Adrenal gland (tissue), 5 donors: Measurements from ENCODE around the gene DEPP1.
A peak's percentile ranks its signal among the peaks of the same experiment; 100 is the strongest.

Experiments used
- CTCF ChIP-seq, 6 experiments: fragments of 450-650 bp in 4 of 6; fragments of 200-600 bp in 2 of 6; sonication (generic) in 1 of 6; IDR thresholded peaks; 1 replicate in 5 of 6; 2 replicates in 1 of 6; pipeline versions ENCODE4 v1.5.1 to v1.8.0; 2016 to 2021; ENCODE audit warnings: antibody characterized with exemption in 6 of 6, mild to moderate bottlenecking in 2 of 6, moderate library complexity in 1 of 6
- POLR2A ChIP-seq, 2 donors: fragments of 450-650 bp; IDR thresholded peaks; one replicate each; pipeline ENCODE4 v1.6.1; 2017; ENCODE audit warnings: antibody characterized with exemption in 2 of 2, mild to moderate bottlenecking in 2 of 2, moderate library complexity in 1 of 2
- donor health status: DM: no; HTN: no; CAD: no.

- peak; percentile 56 to 99 (median 88) for TF ChIP-seq CTCF (IDR thresholded peaks at IDR 0.05)
- peak; percentile 34 to 43 for TF ChIP-seq POLR2A (IDR thresholded peaks at IDR 0.05)
Observed at GRCh38 chr10:44974628-44975430, 3.8 kb downstream of the DEPP1 start.
